Measurements from ENCODE around the gene L3MBTL4. TPM values are rescaled to one million over a fixed set of nuclear protein-coding genes. Genes with fewer than 3 reads are reported as not detected.
"Not testable (repeated sequence)": the region's sequence is repeated elsewhere in the genome, so short reads cannot be mapped to it uniquely, and the experiment has no call there.

The L3MBTL4 gene
- total RNA-seq, 1 donor from 2014 or later, result 0.59 TPM

DNA sequence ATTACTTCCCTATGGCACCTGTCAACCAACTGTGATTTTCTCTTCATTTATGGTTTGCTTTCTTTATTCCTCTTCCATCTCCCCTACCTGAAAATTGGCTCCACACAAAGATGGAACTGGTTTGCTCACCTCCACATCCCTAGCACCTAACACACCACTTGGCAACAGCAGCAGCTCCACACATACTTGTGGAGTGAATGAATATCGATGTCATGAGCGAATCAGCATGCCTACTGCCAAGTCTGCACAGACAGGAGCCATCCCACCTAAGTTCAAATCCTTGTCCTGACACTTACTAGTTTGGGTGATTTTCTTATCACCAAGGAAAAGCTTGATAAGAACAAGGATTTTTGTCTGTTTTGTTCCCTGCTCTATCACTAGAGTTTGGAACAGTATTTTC lies 328.0 kb downstream of the L3MBTL4 start:
- Mint-ChIP-seq H3K36me3 (ENCODE audit: unreplicated experiment) (no peaks in the 10 kb centered on the region), H3K27ac (ENCODE audit: unreplicated experiment) (no peak overlapping the region), H3K4me1 (ENCODE audit: unreplicated experiment) (peaks cover 5% of the 10 kb centered on the region), H3K9me3 (ENCODE audit: unreplicated experiment) (no peaks in the 10 kb centered on the region), H3K27me3 (ENCODE audit: unreplicated experiment) (no peaks in the 10 kb centered on the region), H3K4me3 (ENCODE audit: unreplicated experiment) (no peak overlapping the region)
- TF ChIP-seq, protein P1, sequence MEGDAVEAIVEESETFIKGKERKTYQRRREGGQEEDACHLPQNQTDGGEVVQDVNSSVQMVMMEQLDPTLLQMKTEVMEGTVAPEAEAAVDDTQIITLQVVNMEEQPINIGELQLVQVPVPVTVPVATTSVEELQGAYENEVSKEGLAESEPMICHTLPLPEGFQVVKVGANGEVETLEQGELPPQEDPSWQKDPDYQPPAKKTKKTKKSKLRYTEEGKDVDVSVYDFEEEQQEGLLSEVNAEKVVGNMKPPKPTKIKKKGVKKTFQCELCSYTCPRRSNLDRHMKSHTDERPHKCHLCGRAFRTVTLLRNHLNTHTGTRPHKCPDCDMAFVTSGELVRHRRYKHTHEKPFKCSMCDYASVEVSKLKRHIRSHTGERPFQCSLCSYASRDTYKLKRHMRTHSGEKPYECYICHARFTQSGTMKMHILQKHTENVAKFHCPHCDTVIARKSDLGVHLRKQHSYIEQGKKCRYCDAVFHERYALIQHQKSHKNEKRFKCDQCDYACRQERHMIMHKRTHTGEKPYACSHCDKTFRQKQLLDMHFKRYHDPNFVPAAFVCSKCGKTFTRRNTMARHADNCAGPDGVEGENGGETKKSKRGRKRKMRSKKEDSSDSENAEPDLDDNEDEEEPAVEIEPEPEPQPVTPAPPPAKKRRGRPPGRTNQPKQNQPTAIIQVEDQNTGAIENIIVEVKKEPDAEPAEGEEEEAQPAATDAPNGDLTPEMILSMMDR (IDR thresholded peaks at IDR 0.05), result no peak
- no peak for DNase-seq (ENCODE audit: extremely low spot score, unreplicated experiment)

DNA sequence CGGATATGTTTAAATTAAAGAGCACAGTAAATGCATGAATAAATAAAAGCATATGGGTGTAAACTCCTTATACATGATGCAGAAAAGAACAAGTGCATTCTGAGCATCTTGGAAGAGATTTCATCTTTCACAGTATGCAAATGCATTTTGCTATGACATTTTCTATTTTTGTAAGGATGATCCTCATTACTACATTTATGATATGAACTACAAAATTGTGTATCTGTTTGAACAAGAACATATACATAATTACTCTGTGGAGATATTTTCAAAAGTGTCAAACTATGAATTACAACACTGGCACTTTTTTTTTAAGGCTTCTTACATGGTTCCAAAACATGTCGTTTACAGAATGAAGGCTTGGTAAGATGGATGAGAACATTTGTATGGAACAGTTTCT lies 335.3 kb downstream of the L3MBTL4 start:
- TF ChIP-seq, protein P1 (IDR thresholded peaks at IDR 0.05), result no peak
- no peaks in the 10 kb centered on the region for H3K4me1 Mint-ChIP-seq (ENCODE audit: unreplicated experiment)
- no peaks in the 10 kb centered on the region for H3K36me3 Mint-ChIP-seq (ENCODE audit: unreplicated experiment)
- no peak for DNase-seq (ENCODE audit: extremely low spot score, unreplicated experiment)
- H3K4me3 Mint-ChIP-seq (ENCODE audit: unreplicated experiment), result no peak overlapping the region
- H3K27ac Mint-ChIP-seq (ENCODE audit: unreplicated experiment), result no peak overlapping the region
- H3K27me3 Mint-ChIP-seq (ENCODE audit: unreplicated experiment), result no peaks in the 10 kb centered on the region
- H3K9me3 Mint-ChIP-seq (ENCODE audit: unreplicated experiment), result no peaks in the 10 kb centered on the region

DNA sequence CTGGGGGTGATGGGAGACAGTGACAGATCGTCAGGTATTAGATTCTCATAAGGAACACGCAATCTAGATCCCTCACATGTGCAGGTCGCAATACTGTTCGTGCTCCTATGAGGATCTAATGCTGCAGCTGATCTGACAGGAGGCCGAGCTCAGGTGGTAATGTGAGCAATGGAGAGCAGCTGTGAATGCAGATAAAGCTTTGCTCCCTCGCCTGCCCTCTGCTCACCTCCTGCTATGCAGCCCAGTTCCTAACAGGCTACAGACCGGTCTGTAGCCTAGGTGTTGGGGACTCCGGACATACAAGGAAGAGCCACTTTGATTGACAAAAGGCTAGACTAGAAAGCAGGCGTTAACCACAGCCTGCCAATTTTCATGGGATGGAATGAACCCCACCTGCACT lies 335.8 kb downstream of the L3MBTL4 start:
- Mint-ChIP-seq H3K27ac (ENCODE audit: unreplicated experiment) (no peak overlapping the region), H3K36me3 (ENCODE audit: unreplicated experiment) (no peaks in the 10 kb centered on the region), H3K9me3 (ENCODE audit: unreplicated experiment) (no peaks in the 10 kb centered on the region), H3K4me3 (ENCODE audit: unreplicated experiment) (no peak overlapping the region), H3K27me3 (ENCODE audit: unreplicated experiment) (peaks cover 4% of the 10 kb centered on the region), H3K4me1 (ENCODE audit: unreplicated experiment) (no peaks in the 10 kb centered on the region)
- TF ChIP-seq, protein P1 (IDR thresholded peaks at IDR 0.05), result no peak
- DNase-seq (ENCODE audit: extremely low spot score, unreplicated experiment), result no peak

DNA sequence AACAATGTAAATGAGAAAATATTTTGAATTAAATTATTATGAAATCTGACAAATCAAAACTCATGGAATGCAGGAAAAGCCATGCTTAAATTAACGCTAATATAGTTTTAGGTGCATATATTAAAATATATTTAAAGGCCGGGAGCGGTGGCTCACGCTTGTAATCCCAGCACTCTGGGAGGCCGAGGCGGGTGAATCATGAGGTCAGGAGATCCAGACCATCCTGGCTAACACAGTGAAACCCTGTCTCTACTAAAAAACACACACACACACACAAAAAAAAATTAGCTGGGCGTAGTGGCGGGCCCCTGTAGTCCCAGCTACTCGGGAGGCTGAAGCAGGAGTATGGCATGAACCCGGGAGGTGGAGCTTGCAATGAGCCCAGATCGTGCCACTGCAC lies 342.3 kb downstream of the L3MBTL4 start:
- not testable (repeated sequence) for H3K9me3 Mint-ChIP-seq (ENCODE audit: unreplicated experiment); H3K4me3 Mint-ChIP-seq (ENCODE audit: unreplicated experiment); H3K27me3 Mint-ChIP-seq (ENCODE audit: unreplicated experiment); DNase-seq (ENCODE audit: extremely low spot score, unreplicated experiment); H3K27ac Mint-ChIP-seq (ENCODE audit: unreplicated experiment); H3K36me3 Mint-ChIP-seq (ENCODE audit: unreplicated experiment); H3K4me1 Mint-ChIP-seq (ENCODE audit: unreplicated experiment)

DNA sequence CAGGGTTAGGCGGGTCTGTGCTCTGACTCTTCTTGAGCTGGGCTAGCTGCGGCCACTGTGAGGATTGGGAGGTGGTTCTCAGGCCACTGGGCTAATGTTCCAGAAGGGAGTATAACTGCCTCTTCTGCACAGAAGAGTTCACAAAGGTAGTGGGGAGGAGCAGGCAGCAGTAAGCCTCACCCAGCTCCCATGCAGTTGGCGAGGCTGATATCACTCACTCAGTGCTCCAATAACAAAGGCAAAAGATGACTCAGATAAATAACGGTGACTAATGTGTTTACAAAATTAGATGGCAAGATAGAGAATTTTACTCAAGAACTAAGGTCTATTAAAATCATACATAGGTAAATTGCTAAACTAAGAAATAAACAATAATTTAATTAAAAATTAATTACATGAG lies 345.2 kb downstream of the L3MBTL4 start:
- H3K9me3 Mint-ChIP-seq (ENCODE audit: unreplicated experiment), result peaks cover 9% of the 10 kb centered on the region
- DNase-seq (ENCODE audit: extremely low spot score, unreplicated experiment), result no peak

More for the DNA sequence above, 345.2 kb downstream of the L3MBTL4 start:
- Mint-ChIP-seq H3K4me3 (ENCODE audit: unreplicated experiment) (no peak overlapping the region), H3K27ac (ENCODE audit: unreplicated experiment) (no peak overlapping the region), H3K27me3 (ENCODE audit: unreplicated experiment) (peaks cover 5% of the 10 kb centered on the region), H3K4me1 (ENCODE audit: unreplicated experiment) (peaks cover 3% of the 10 kb centered on the region), H3K36me3 (ENCODE audit: unreplicated experiment) (no peaks in the 10 kb centered on the region)
- TF ChIP-seq, protein P1 (IDR thresholded peaks at IDR 0.05), result no peak
